ENCODE measurements around the gene FNDC5. TPM values are rescaled to one million over a fixed set of nuclear protein-coding genes. Genes with fewer than 3 reads are reported as not detected.

The FNDC5 gene
- total and polyA plus RNA-seq, 2 experiments from 2014 or later, result 1.0 to 1.7 TPM

GRCh38 chr1:32907435-32907834, 36.7 kb upstream of the FNDC5 start:
- Mint-ChIP-seq H3K4me3 (no peak overlapping the region), H3K27ac (no peak overlapping the region), H3K27me3 (ENCODE audit: insufficient read depth, low read depth, poor library complexity) (peaks cover 8% of the 10 kb centered on the region), H3K4me1 (no peaks in the 10 kb centered on the region), H3K9me3 (no peaks in the 10 kb centered on the region), H3K36me3 (ENCODE audit: low read depth) (no peaks in the 10 kb centered on the region)
- no peak for DNase-seq (ENCODE audit: low spot score)
- Histone ChIP-seq H3K36me3 (ENCODE audit: insufficient read depth) (no peaks in the 10 kb centered on the region), H4K20me1 (replicated peaks; ENCODE audit: insufficient read depth) (no peaks in the 10 kb centered on the region), H3K4me3 (no peak overlapping the region), H3K4me2 (no peak overlapping the region), H3K4me1 (ENCODE audit: insufficient read depth) (peaks cover 5% of the 10 kb centered on the region; the same call in 1 of the 2 replicates), H2AFZ (peak overlapping the region; percentile 81; the same call in 1 of the 2 replicates), H3K79me2 (replicated peaks; ENCODE audit: insufficient read depth) (no peaks in the 10 kb centered on the region), H3F3A (replicated peaks; ENCODE audit: low read depth) (no peaks in the 10 kb centered on the region), H3K27ac (ENCODE audit: low read depth) (no peak overlapping the region), H3K27me3 (ENCODE audit: insufficient read depth) (peaks cover 12% of the 10 kb centered on the region), H3K9me2 (ENCODE audit: insufficient read depth) (no peaks in the 10 kb centered on the region)
- no peak for TF ChIP-seq REST (IDR thresholded peaks at IDR 0.05; ENCODE audit: unreplicated experiment)
- no peak for TF ChIP-seq NANOG (IDR thresholded peaks at IDR 0.05; ENCODE audit: borderline replicate concordance)
- no peak for TF ChIP-seq ETS1 (IDR thresholded peaks at IDR 0.05)
- ATAC-seq, result no peak

- H3K27ac ChIP-seq (ENCODE audit: low read depth), result no peak overlapping the region
- no peak overlapping the region for H3K4me3 ChIP-seq
- Mint-ChIP-seq H3K4me1 (0 out of 3 replicates have a peak, but pooled peaks cover 1% of the 10 kb centered on the region), H3K9me3 (no peaks in the 10 kb centered on the region), H3K4me3 (no peak overlapping the region), H3K27me3 (ENCODE audit: insufficient read depth, low read depth, poor library complexity) (peaks cover 13% of the 10 kb centered on the region), H3K36me3 (ENCODE audit: low read depth) (no peaks in the 10 kb centered on the region), H3K27ac (no peak overlapping the region)
- peaks cover 20% of the 10 kb centered on the region for H3K27me3 ChIP-seq (ENCODE audit: insufficient read depth)
- no peak overlapping the region for H2AFZ ChIP-seq
- H4K20me1 ChIP-seq (replicated peaks; ENCODE audit: insufficient read depth), result no peaks in the 10 kb centered on the region
- H3K4me1 ChIP-seq (ENCODE audit: insufficient read depth), result peaks cover 5% of the 10 kb centered on the region; the same call in 1 of the 2 replicates
- H3F3A ChIP-seq (replicated peaks; ENCODE audit: low read depth), result no peaks in the 10 kb centered on the region
- DNase-seq (ENCODE audit: low spot score) (no peak), ATAC-seq (no peak)
- no peaks in the 10 kb centered on the region for H3K36me3 ChIP-seq (ENCODE audit: insufficient read depth)
- H3K4me2 ChIP-seq, result no peak overlapping the region
- no peaks in the 10 kb centered on the region for H3K9me2 ChIP-seq (ENCODE audit: insufficient read depth)
- no peaks in the 10 kb centered on the region for H3K79me2 ChIP-seq (replicated peaks; ENCODE audit: insufficient read depth)
- TF ChIP-seq JUNB (IDR thresholded peaks at IDR 0.05; ENCODE audit: unreplicated experiment) (no peak), REST (IDR thresholded peaks at IDR 0.05; ENCODE audit: unreplicated experiment) (no peak), NANOG (IDR thresholded peaks at IDR 0.05; ENCODE audit: borderline replicate concordance) (no peak), CTCF (conservative IDR thresholded peaks at IDR 0.05; ENCODE audit: low read depth in 2 of 2) (no peak), EZH2 (IDR thresholded peaks at IDR 0.05; ENCODE audit: low read depth, unreplicated experiment) (no peak), POLR2AphosphoS5 (IDR thresholded peaks at IDR 0.05; ENCODE audit: low read depth) (no peak), EZH2phosphoT487 (IDR thresholded peaks at IDR 0.05; ENCODE audit: unreplicated experiment) (no peak), ZNF114 (CRISPR knock-in tag; IDR thresholded peaks at IDR 0.05) (no peak)
These were observed 35.9 kb upstream of the FNDC5 start for GRCh38 chr1:32906654-32907053.

Measured in GM23338 (cell line).